Stimulated activated CD4-positive, alpha-beta T cell treated with anti-CD3 and anti-CD28 coated beads, Interleukin-2, amount 100 ng/mL, for 48 hours (primary cell): Measurements from ENCODE around the gene CAPN1.
A peak's percentile ranks its signal among the peaks of the same experiment; 100 is the strongest.

Source experiments
- DNase-seq, 2 donors: peaks; one replicate each; pipeline ENCODE4 v3.0.0-alpha.2; 2020

CAPN1 gene

DNA sequence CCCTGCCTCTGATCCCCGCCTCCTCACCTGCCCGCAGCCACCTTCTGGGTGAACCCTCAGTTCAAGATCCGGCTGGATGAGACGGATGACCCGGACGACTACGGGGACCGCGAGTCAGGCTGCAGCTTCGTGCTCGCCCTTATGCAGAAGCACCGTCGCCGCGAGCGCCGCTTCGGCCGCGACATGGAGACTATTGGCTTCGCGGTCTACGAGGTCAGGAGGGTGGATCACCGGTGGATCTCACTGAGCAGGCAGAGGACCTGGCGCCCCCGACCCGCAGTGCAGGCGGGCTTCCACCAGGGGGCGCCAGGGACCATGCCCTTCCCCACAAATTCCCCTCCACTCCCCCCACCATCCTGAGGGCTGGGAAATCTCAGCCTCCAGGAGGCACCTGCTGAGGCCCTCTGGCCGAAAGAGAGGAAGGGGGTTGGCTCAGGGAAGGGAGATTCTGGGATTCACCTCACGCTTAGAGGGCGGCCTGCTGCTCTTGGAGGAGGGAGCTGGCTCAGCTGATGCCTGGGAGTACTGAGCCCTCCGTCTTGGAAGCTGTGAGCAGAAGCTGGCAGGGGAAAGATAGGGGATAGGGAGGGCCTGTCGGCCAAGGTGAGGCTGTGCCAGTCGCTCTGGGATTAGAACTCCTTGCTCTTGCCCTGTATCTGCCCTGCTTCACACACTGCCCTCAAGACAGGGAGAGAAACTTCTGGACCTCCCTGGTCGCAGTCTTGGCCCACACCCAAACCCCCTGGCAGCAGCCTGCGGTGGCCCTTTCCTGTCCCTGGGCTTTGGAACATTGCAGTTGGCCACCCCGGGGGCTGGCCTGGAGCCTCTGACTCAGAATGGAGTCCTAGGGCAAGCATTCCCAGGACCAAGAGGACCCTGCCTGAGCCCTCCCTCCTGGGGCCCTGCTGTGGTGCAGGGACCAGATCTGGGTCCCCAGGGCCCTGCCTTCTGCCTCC lies 23.2 kb downstream of the CAPN1 start:
- DNase-seq: peak; percentile 53 to 57

DNA sequence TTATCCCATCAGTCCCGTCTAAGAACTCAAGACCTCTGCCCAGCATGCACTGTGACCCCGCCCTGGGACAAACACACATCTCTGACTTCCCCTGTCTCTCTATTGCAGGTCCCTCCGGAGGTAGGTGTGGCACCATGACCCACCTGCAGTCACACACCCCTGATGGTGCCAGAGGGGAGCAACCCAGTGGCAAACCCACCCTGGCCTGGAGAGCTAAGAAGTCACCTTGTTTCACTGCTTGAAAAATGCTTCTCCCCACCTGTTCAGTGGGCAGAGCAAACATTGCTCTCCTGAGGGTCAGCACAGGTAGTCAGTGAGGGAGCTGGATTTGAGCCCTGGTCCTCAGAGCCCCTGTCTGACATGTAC lies 23.9 kb downstream of the CAPN1 start:
- DNase-seq: no peak

DNA sequence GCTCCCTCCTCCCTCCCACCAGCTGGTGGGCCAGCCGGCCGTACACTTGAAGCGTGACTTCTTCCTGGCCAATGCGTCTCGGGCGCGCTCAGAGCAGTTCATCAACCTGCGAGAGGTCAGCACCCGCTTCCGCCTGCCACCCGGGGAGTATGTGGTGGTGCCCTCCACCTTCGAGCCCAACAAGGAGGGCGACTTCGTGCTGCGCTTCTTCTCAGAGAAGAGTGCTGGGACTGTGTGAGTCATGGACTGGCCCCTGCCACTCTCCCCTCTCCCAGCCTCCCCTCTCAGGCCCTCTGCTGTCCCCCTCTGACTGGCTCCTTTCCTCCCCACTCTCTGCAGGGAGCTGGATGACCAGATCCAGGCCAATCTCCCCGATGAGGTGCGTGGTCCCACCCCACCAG lies 24.7 kb downstream of the CAPN1 start:
- no peak for DNase-seq

DNA sequence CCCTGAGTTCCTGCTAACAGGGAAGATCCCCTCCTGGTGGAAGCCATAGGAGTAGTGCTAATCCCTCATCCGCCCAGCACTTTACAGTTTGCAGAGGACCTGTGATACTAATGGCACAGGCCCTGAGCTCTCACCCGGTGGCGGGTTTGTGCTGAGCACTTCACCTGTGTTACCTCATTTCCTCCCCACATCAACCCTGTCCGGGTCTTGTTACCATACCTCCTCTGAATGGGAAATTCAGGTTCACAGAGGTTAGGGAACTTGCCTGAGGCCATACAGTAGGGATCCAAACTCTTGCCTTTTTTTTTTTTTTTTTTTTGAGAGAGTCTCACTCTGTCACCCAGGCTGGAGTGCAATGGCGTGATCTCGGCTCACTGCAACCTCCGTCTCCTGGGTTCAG lies 25.2 kb downstream of the CAPN1 start:
- DNase-seq: no peak

DNA sequence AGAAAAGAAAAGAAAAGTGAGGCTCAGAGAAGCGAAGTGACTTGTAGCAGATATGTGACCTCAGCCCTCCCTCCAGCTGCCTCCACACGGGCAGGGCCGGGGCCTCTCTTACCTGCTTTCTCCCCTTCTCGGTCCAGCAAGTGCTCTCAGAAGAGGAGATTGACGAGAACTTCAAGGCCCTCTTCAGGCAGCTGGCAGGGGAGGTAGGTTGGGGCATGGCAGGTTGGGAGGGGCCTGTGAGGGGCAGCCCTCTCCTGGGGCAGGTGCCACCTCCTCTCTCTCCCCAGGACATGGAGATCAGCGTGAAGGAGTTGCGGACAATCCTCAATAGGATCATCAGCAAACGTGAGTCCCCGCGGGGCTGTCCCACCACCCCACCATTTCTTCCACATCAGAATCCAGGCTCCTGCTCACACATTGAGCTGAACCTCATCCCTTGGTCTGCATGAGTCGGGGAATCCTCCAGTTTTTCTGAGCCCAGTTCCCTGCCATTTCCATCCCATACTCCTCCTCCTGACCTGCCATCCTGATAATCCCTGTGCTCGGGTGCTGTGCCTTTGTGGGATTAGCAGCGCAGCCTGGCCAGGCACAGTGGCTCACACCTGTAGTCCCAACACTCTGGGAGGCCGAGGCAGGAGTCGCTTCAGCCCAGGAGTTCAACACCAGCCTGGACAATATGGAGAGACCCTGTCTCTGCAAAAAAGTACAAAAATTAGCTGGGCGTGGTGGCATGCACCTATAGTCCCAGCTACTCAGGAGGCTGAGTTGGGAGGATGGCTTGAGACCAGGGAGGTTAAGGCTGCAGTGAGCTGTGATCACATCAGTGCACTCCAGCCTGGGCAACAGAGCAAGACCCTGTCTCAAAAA lies 26.4 kb downstream of the CAPN1 start:
- no peak for DNase-seq

DNA sequence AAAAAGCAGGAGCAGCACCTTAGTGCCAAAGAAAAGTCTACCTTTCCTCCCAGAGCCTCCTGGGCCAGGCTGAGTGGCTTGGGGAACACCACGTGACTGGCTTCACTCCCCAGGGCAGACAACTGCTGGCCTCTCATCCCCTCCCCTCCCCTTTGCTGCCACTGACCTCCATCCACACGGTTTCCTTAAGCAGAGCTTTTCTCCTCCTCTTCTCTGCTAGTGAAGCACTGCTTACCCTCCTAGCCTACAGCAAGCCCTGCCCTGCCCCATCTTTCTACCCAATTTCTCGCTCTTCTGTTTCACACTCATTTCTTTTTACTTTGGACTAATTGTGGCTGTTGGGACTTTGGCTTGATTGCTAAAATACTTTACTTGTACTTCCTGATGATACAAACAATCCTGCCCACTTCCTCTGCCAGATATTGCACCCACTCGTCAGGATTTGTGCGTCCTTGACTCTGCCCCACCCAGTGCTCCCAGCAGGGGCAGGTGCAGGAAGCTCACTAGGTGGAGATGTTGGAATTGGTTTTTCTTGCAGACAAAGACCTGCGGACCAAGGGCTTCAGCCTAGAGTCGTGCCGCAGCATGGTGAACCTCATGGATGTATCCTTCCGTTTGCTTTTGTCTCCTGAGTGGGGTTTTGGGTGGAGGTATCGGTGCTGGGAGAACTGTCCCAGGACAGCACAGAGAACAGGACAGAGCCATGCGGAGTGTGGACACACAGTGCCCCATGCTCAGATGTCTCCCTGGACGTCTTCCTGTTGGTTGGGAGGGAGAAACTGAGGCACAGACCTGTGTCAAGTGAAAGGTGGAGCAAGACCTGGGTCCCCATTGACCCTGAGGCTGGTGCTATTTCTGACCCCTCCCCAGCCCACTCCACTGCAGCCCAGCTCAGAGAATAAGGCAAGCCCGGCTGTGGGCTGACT lies 27.3 kb downstream of the CAPN1 start:
- DNase-seq: no peak

DNA sequence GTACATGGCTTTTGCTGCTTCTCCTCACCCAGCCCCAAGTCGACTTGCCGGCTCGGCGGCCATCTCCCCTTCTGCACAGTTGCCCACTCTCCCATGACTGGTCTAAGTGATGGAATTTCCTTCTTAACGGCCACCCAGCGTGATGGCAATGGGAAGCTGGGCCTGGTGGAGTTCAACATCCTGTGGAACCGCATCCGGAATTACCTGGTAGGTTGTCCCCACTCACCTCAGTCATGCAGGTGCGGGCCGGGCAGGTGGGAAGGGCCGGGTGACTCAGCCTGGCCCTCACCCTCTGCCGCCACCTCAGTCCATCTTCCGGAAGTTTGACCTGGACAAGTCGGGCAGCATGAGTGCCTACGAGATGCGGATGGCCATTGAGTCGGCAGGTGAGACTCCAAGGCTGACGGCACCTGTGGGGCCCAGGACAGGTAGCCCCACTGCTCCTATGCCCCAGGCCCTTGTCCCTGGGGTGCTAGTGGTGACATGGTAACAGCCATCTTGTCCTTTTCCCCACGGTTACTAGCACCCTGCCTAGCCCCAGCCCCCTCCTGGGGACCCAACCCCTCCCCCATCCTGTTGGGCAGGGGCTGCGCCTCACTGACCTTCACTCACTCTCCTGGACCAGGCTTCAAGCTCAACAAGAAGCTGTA lies 28.1 kb downstream of the CAPN1 start:
- no peak for DNase-seq

DNA sequence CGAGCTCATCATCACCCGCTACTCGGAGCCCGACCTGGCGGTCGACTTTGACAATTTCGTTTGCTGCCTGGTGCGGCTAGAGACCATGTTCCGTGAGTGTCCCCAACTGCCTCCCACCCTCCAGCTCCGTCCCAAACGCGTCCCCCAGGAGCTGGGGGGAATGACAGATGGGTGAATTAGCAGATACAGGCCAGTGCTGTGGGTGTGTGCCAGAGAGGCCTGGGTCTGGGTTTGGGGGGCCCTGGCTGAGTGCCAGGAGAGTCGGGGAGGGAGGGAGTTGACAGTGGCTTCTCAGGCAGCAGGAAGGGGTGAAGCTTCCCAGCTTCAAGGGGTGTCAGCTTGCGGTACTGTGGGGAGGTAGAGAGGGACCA lies 28.6 kb downstream of the CAPN1 start:
- DNase-seq: no peak

DNA sequence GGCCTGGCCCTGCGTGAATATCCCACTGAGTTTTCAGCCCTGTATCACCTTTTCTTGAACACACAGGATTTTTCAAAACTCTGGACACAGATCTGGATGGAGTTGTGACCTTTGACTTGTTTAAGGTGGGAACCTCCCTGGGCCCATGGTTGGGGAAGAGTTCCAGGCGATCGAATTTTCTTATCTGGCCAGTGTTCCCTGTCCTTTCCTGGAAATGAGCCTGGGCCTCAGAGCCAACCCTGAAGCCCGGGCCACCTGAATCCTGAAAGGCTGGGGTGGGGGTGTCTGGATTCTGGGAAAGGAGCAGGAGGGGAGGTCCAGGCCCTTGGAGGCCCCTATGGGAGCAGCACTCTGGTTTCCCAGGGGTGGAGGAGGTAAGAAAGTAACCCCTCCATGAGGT lies 29.0 kb downstream of the CAPN1 start:
- DNase-seq: no peak

DNA sequence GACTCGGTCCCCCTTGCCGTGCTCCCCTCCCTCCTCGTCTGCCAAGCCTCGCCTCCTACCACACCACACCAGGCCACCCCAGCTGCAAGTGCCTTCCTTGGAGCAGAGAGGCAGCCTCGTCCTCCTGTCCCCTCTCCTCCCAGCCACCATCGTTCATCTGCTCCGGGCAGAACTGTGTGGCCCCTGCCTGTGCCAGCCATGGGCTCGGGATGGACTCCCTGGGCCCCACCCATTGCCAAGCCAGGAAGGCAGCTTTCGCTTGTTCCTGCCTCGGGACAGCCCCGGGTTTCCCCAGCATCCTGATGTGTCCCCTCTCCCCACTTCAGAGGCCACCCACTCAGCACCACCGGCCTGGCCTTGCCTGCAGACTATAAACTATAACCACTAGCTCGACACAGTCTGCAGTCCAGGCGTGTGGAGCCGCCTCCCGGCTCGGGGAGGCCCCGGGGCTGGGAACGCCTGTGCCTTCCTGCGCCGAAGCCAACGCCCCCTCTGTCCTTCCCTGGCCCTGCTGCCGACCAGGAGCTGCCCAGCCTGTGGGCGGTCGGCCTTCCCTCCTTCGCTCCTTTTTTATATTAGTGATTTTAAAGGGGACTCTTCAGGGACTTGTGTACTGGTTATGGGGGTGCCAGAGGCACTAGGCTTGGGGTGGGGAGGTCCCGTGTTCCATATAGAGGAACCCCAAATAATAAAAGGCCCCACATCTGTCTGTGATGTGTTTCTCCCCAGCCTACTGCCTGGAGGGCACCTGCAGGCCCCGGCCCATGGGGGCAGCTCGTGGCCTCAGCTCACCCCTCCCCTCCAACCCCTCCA lies 29.8 kb downstream of the CAPN1 start:
- no peak for DNase-seq

DNA sequence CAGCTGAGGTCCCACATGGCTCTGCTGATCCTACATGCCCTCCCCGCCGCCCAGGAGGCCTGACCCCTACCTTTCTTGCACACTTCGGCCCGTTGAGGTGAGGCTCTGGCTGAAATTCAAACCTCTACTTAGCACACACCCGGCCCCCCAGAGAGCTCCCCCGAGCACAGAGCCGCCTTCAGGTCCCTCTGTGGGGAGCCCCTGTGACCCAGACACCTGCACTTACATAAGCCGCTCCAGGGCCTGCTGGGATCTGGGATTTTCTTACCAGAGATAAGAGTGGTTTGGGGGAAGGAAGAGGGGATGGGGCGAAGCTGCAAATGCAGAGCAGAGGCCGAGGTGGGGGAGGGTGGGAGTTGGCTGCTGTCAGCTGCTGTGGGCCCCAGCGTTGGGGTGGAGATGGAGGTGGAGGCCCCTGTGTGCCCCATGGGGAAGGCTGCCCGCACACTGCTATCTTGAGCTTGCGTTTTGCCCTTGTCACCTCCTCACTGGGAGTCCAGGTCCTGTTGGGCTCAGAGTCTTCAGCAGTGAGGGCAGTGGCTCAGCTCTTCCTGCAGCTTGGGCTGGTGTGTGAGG lies 30.6 kb downstream of the CAPN1 start:
- DNase-seq: no peak

DNA sequence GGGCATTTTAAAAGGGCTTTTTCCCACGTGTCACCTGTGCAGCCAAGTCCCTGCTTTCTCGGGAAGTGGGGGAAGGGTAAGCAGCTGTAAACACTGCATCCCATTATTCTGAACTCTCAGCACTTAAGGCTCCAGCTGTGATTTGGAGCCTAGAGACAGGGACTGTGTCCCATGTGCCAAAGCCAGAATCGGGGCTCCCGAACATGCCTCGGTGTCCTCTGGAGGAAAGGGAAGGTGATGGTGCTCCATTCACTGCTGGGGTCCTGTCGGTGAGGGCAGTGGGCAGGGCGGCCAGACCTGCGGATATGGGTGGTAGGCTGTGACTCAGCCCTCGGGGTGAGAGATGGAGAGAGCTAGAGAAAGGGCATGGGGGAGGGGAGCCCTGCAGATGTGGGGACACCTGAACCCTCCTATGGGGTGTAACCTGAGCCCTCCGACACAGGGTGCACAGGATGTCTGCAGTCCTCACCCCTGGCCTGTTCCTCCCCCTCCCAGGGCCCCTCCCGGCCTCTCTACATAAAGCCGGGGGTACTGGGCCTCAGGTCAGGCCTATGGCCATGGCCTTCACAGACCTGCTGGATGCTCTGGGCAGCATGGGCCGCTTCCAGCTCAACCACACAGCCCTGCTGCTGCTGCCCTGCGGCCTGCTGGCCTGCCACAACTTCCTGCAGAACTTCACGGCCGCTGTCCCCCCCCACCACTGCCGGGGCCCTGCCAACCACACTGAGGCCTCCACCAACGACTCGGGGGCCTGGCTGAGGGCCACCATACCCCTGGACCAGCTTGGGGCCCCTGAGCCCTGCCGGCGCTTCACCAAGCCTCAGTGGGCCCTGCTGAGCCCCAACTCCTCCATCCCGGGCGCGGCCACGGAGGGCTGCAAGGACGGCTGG lies 31.8 kb downstream of the CAPN1 start:
- DNase-seq: no peak

DNA sequence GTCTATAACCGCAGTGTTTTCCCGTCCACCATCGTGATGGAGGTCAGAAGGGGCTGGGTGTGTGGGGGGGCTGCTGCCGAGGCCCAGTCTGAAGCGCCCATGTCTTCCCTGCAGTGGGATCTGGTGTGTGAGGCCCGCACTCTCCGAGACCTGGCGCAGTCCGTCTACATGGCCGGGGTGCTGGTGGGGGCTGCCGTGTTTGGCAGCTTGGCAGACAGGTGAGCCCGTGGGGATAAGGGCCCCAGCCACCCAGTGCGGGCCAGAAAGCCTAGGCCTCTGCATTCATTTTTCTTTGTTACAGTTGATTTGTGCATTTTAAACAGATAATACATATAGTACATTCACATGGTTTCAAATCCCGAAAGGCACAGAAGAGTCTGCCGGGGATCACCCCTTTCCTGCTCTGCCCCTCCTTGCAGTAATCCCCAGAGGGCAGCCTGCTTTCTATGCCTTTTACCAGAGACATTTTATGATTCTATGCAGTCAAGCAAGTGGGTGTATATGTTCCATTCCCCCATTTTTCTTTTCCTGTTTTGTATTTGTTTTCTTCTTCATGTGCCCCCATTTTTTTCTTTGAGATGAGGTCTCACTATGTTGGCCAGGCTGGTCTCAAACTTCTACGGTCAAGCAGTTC lies 32.6 kb downstream of the CAPN1 start:
- no peak for DNase-seq

DNA sequence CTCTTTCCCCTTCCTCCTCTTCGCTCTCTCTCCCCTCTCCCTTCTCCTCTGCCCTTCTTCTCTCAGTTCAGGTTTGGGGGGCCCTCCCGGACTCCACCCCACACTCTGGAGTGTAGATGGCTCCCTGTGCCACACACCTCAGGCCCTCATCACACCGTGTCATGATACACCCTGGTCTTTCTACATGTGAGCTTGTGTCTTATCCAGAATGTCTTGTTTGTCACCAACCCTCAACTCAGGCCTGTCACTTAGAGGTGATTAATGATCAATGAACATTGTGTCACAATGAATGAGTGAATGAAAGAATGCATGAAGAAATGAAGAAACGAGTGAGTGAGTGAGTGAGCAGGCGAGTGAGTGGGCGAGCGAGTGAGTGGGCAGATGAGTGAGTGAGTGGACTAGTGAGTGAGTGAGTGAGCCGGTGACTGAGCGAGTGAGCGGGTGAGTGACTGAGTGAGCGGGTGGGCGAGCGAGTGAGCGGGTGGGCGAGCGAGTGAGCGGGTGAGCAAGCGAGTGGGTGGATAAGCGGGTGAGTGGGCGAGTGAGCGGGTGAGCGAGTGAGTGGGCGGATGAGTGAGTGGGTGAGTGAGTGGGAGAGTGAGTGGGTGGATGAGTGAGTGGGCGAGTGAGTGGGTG lies 33.8 kb downstream of the CAPN1 start:
- DNase-seq: peak; percentile 19 to 21

DNA sequence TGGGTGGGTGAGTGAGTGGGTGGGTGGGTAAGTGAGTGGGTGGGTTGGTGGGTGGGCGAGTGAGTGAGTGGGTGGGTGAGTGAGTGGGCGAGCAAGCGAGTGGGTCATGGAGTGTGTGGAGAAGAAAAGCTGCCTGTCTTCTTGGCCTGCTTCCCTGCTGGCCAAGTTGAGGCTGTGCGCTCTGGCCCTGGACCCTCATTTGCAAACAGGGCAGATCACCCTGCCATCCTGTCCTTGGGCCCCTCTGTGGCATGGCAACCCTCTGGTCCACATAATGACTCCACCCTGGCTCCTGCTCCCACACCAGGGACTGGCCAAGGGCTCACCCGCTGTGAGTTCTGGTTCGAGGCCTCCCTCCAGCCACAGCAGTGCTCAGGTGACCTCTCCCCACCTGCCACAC lies 35.1 kb downstream of the CAPN1 start:
- no peak for DNase-seq

DNA sequence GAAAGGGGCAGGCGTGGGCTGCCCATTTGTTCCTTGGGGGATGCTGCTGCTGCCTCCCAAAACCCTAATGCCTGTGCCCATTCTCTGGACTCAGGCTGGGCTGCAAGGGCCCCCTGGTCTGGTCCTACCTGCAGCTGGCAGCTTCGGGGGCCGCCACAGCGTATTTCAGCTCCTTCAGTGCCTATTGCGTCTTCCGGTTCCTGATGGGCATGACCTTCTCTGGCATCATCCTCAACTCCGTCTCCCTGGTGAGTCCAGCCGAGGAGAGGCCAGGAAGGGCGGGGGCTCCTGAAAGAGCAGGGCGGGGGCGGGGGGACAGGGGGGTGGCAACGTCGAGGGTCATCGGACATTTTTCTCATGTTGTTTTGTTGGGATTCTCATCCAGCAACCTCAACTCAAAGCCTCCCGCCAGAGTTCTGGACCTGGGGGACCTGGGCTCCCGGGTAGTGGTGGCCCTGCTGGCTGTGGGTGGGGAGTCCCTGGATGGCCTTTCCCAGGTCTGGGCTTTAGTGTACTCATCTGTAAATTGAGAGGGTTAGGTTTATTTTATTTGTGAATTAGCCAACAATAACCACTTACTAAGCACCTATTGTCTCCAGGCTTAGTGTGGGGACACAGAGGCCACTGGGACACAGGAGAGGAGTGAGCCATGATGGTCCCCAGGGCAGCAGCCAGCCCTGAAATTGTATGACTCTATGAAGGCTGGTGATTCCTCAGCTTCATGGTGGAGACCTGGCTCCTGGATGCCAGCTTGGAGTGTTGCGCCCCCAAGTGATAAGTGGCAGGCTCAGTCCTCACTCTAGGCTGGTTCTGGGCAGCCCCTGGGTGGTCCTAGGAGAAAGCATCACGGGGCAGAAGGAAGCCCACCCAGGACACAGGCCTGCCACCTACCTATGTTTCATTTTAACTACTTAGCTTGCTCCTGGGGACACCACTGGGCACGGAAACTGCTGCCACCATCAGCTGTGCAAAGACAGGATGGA lies 36.0 kb downstream of the CAPN1 start:
- no peak for DNase-seq

DNA sequence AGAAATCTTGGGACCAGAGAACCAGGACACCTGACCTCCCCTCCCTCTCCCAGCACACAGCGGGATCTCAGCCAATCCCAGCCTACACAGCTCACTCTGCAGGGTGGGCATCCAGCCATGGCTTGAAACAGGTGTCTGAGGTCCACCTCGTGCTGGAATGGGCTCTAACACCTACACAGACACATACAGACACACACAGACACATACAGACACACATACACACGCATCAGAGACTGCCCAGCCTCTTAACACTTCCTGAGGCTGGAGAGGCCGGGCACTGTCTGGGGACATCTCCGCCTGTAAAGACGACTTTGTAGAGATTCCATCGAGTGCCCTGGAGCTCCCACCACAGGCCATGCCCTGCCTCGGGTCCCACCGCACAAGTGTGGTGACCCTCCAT lies 36.7 kb downstream of the CAPN1 start:
- no peak for DNase-seq

DNA sequence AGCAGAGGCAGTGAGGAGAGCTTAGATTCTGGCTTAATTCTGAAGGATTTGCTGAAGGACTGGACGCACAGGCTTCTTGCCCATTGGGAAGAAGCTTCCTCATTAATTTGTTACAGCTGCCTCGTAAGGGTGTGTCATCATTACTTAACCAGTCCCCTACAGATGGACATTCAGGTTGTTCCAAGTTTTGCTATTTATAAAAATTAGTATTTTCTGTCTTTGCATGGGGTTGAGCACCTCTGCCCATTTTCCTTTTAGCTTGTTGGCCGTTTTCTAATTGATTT lies 38.1 kb downstream of the CAPN1 start:
- DNase-seq: no peak
